Activated CD8-positive, alpha-beta T cell treated with anti-CD3 and anti-CD28 coated beads, Interleukin-2, amount 10 ng/mL, durations not matched to agents 7 days and 5 days (primary cell): ENCODE data around the gene HLF. TPM values are rescaled to one million over a fixed set of nuclear protein-coding genes. Genes with fewer than 3 reads are reported as not detected.

Experiments used
- ATAC-seq: fragments of 150-1000 bp; cut with Tn5 transposase; one replicate; pipeline ENCODE4 v1.10.0; 2021; ENCODE audit warnings: moderate library complexity
- CTCF ChIA-PET: fragments of 350-600 bp; sonication (Branson Sonifier 250); formaldehyde crosslinking; loops from one replicate; lab custom pipeline; 2021; ENCODE audit warnings: antibody characterized with exemption; lab: Charles Lee
- POLR2A ChIA-PET: fragments of 350-600 bp; sonication (Branson Sonifier 250); formaldehyde crosslinking; loops from one replicate; lab custom pipeline; 2021; ENCODE audit warnings: antibody characterized with exemption; lab: Charles Lee
- DNase-seq: peaks from one replicate; pipeline ENCODE4 v3.0.0-alpha.2; 2020
- H3K27ac Mint-ChIP-seq: one replicate; pipeline ENCODE4 v1.8.0; 2021; ENCODE audit warnings: mild to moderate bottlenecking, mixed read lengths
- H3K27me3 Mint-ChIP-seq: one replicate; pipeline ENCODE4 v1.8.0; 2021; ENCODE audit warnings: low read depth, mixed read lengths
- H3K36me3 Mint-ChIP-seq: one replicate; pipeline ENCODE4 v1.8.0; 2021; ENCODE audit warnings: low read depth, mixed read lengths
- H3K4me1 Mint-ChIP-seq: one replicate; pipeline ENCODE4 v1.8.0; 2021; ENCODE audit warnings: low read depth, mixed read lengths
- H3K4me3 Mint-ChIP-seq: one replicate; pipeline ENCODE4 v1.8.0; 2021; ENCODE audit warnings: mild to moderate bottlenecking, mixed read lengths
- H3K9me3 Mint-ChIP-seq: one replicate; pipeline ENCODE4 v1.8.0; 2022; ENCODE audit warnings: mixed read lengths; ENCODE audit not compliant: insufficient read depth
- total RNA-seq, 2 experiments: library from RNA; stranded (reverse); gene quantifications; one replicate each; pipeline ENCODE4 v1.2.3, GENCODE V29; 2021

HLF gene
- total RNA-seq, 2 experiments from 2014 or later = 0.13 to 0.21 TPM

DNA sequence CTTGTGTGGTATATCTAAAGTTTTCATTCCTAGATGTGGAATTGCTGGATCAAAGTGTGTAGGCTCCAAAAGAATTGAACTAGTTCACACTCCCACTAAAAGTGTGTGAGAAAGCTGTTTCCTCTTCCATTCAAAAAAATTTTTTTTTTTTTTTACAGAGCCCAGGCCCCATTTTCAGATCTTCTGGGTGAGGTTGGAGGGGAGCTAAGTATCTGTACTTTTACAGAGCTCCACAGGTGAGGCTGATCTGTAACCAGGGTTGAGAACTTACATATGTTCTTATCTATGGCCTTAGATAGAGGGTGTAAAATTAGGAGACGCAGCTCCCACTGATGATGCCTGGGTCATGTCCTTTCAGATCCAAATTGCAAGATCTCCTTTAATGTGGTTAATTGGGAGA, 31.9 kb downstream of the HLF start:
- H3K4me3 Mint-ChIP-seq = no peak overlapping the region
- H3K27ac Mint-ChIP-seq = no peak overlapping the region
- ATAC-seq = no peak
- no peaks in the 10 kb centered on the region for H3K36me3 Mint-ChIP-seq
- peaks cover 21% of the 10 kb centered on the region for H3K27me3 Mint-ChIP-seq
- H3K4me1 Mint-ChIP-seq = no peaks in the 10 kb centered on the region
- no peak for DNase-seq
- no peaks in the 10 kb centered on the region for H3K9me3 Mint-ChIP-seq
- POLR2A ChIA-PET = no interaction called here
- CTCF ChIA-PET = interaction anchor here (0.9 to 2.2 kb wide), 11 partner anchors 8 to 318 kb away, joined by 3 to 13 read pairs (median 4); no protein-coding TSS in a partner anchor

- Mint-ChIP-seq H3K27ac (no peak overlapping the region), H3K27me3 (peaks cover 13% of the 10 kb centered on the region), H3K9me3 (no peaks in the 10 kb centered on the region), H3K4me1 (no peaks in the 10 kb centered on the region), H3K4me3 (no peak overlapping the region), H3K36me3 (no peaks in the 10 kb centered on the region)
- CTCF ChIA-PET = interaction anchor here (1.9 to 2.1 kb wide), 2 partner anchors 10 to 14 kb away, joined by 6 to 9 read pairs; no protein-coding TSS in a partner anchor
- ATAC-seq = no peak
- POLR2A ChIA-PET = no interaction called here
- no peak for DNase-seq
Measured at GRCh38 chr17:55298111-55298730, 33.5 kb downstream of the HLF start.

DNA sequence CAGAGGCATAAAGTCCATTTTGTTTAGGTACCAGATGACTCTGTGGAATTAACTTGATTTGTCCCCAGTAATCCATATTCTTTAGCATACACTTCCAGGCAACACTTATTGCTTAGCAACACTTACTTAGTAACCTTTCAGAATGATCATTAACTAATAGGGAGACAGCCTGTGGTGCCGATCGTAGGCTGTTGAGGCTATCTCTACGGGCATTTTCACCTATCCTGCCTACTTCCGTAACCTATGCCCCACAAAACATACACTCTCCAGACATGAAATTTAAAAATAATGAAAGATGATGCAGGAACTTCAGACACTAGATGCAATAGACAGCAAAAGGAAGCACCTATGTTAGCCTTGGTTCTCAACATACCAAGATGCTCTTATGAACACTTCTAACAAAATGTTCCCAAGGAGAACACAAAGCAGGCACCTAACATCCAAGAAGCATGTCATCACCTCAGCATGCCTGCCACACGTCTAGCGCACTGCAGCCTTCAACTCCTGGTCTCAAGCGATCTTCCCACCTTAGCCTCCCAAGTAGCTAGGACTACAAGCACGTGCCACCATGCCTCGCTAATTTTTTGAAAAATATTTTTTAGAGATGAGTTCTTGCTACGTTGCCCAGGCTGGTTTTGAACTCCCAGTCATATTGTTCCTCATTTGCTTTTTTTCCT, 34.5 kb downstream of the HLF start:
- Mint-ChIP-seq H3K4me1 (no peaks in the 10 kb centered on the region), H3K9me3 (no peaks in the 10 kb centered on the region), H3K36me3 (no peaks in the 10 kb centered on the region), H3K4me3 (no peak overlapping the region), H3K27me3 (peaks cover 11% of the 10 kb centered on the region), H3K27ac (no peak overlapping the region)
- CTCF ChIA-PET = no interaction called here
- POLR2A ChIA-PET = no interaction called here
- ATAC-seq (no peak), DNase-seq (no peak)

- Mint-ChIP-seq H3K36me3 (no peaks in the 10 kb centered on the region), H3K4me3 (no peak overlapping the region), H3K9me3 (no peaks in the 10 kb centered on the region), H3K4me1 (no peaks in the 10 kb centered on the region), H3K27ac (no peak overlapping the region), H3K27me3 (peaks cover 10% of the 10 kb centered on the region)
- DNase-seq = no peak
- CTCF ChIA-PET = no interaction called here
- POLR2A ChIA-PET = interaction anchor here (0.6 kb wide), 1 partner anchor 14 kb away, joined by 3 read pairs; no protein-coding TSS in a partner anchor
- ATAC-seq = no peak
Measured at GRCh38 chr17:55299890-55300289, 35.1 kb downstream of the HLF start.

- no peak overlapping the region for H3K27ac Mint-ChIP-seq
- H3K4me3 Mint-ChIP-seq = no peak overlapping the region
- POLR2A ChIA-PET = no interaction called here
- DNase-seq = no peak
- H3K27me3 Mint-ChIP-seq = peaks cover 9% of the 10 kb centered on the region
- no peaks in the 10 kb centered on the region for H3K4me1 Mint-ChIP-seq
- no peak for ATAC-seq
- no peaks in the 10 kb centered on the region for H3K36me3 Mint-ChIP-seq
- H3K9me3 Mint-ChIP-seq = no peaks in the 10 kb centered on the region
- CTCF ChIA-PET = no interaction called here
Measured at GRCh38 chr17:55300479-55301290, 35.9 kb downstream of the HLF start.

DNA sequence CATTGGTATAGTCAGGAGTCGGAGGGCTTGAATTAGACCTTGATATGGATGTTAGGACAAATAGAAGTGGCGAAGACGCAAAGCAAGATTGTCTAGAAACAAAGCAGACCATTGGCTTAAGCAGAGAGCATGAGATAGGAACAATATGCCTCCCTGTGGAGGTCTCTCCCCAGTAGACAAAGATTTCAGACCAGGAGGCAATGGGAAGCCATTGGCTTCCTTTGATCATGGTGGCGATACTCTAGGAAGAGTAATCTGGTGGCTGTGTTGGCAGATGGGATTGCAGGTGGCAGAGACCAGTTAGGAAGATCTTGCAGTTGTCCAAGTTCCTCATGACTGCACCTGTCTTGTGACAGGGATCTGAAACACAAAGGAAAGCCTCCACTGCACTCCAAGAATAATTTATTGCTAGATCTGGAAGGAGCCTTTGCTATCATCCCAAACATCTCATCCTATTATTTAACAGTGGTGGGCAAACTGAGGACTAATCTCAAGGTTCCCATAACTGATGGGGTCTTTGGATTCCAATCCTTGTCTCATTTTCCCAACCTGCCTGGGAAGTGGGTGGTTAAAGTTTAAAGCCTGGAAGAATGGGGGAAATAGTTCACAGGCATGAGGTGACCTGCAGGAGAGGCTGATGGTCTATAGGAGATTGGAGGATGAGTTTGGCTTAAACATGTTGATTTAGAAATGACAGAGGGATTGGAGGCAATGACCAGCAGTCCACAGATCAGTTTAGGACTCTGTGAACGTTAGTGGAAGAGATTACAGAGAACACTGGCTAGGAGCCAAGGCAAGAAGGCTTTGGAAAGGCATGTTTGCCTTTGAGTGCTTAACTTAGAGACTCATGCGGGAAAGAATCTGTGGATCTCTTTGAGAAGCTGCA, 37.0 kb downstream of the HLF start:
- POLR2A ChIA-PET = no interaction called here

GRCh38 chr17:55302407-55302787, 37.6 kb downstream of the HLF start:
- Mint-ChIP-seq H3K4me1 (no peaks in the 10 kb centered on the region), H3K9me3 (no peaks in the 10 kb centered on the region), H3K4me3 (no peak overlapping the region), H3K27me3 (peaks cover 7% of the 10 kb centered on the region), H3K36me3 (no peaks in the 10 kb centered on the region), H3K27ac (no peak overlapping the region)
- ATAC-seq (no peak), DNase-seq (no peak)
- ChIA-PET POLR2A (no interaction called here), CTCF (interaction anchor here (1.1 kb wide), 1 partner anchor 485 kb away, joined by 3 read pairs; no protein-coding TSS in a partner anchor)

More for the DNA sequence above, 37.0 kb downstream of the HLF start:
- no peak for DNase-seq
- no peak overlapping the region for H3K27ac Mint-ChIP-seq
- H3K4me3 Mint-ChIP-seq = no peak overlapping the region
- no peaks in the 10 kb centered on the region for H3K4me1 Mint-ChIP-seq
- no peak for ATAC-seq
- no peaks in the 10 kb centered on the region for H3K36me3 Mint-ChIP-seq
- CTCF ChIA-PET = no interaction called here
- peaks cover 9% of the 10 kb centered on the region for H3K27me3 Mint-ChIP-seq
- no peaks in the 10 kb centered on the region for H3K9me3 Mint-ChIP-seq

DNA sequence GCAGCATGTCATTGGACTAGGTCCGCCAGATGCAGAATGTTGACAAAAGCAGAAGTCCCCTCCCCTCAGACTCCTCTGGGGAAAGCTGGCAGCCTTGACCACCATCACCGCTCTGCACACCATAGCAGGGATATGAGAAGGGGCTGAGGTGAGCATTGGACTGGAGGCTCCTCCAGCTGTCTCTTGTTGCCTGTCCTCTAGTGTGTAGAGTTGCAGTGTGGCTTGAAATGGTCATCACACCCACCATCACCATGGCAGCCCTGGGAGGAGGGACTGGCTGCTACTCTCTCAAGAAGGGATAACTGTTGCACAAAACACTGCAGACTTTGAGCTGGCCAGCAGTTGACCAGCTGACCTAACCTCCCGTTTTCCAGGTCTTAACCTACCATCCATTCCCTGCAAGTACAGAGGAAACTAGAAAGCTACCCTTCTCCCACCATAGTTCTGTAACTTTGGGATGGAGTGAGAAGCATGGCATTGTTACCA, 38.3 kb downstream of the HLF start:
- ChIA-PET POLR2A (no interaction called here), CTCF (interaction anchor here (0.7 to 1.3 kb wide), 4 partner anchors 20 to 484 kb away, joined by 3 to 4 read pairs (median 3); no protein-coding TSS in a partner anchor)
- H3K27ac Mint-ChIP-seq = no peak overlapping the region
- peaks cover 10% of the 10 kb centered on the region for H3K27me3 Mint-ChIP-seq
- H3K4me3 Mint-ChIP-seq = no peak overlapping the region
- ATAC-seq (no peak), DNase-seq (no peak)
- H3K9me3 Mint-ChIP-seq = no peaks in the 10 kb centered on the region
- H3K4me1 Mint-ChIP-seq = no peaks in the 10 kb centered on the region
- no peaks in the 10 kb centered on the region for H3K36me3 Mint-ChIP-seq

DNA sequence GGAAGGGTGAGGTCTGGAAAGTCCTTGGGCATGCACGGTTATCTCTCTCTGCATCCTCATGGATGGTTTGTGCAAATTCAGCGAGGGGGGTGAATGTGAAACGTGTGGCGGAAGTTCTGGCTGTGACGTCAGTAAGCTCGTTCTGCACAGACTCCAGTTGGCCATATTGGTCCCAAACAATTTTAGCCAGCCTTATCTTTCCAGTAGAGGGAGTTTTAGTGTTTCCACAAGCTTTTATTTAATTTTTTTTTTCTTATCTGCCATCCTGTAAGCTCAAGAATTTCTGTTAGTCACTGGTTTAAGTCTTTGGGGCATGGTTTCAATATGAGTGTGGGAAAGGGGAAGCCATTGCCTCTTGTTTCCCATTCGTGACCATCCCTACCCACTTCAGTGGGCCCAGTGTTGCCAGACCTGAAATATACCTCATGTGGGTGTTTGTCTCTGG, 39.0 kb downstream of the HLF start:
- POLR2A ChIA-PET = no interaction called here
- no peak for ATAC-seq
- no peak overlapping the region for H3K27ac Mint-ChIP-seq

DNA sequence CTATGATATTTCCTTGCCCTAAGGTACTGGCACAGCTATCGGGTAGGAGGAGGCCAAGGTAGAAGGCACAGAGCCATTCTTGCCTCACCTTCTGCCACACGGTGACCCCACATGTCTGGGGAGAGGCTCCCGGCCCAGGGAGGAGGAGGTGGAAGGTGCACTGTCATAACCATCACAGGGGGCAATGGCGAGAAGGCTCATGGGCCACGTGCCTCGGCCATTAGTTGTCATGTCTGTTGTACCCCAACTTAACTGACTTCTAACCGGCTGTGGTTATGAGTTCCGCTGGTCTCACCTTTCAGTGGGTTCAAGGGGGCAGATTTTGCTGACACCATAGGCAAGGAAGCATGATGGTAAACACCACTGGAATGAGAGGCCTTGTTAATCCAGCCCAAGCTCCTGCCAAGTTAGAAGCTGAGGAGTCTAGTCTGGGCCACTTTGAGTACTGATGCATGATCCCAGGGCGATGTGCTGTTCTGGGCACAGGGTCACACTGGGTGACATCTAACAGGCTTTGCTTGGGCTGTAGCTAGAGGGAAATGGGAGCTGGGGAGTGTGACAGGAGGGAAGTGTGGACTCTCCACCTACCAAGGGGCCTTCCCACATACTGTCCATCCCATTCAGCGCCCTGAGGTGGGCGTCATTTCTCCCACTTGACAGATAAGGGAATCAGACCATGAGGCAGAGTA, 39.6 kb downstream of the HLF start:
- no peaks in the 10 kb centered on the region for H3K36me3 Mint-ChIP-seq
- no peaks in the 10 kb centered on the region for H3K9me3 Mint-ChIP-seq
- H3K4me3 Mint-ChIP-seq = no peak overlapping the region
- ChIA-PET CTCF (interaction anchor here (1.3 kb wide), 1 partner anchor 44 kb away, joined by 4 read pairs; no protein-coding TSS in a partner anchor), POLR2A (no interaction called here)
- H3K27me3 Mint-ChIP-seq = peaks cover 6% of the 10 kb centered on the region
- H3K27ac Mint-ChIP-seq = peak overlapping the region; percentile 4
- ATAC-seq = no peak
- DNase-seq = no peak
- no peaks in the 10 kb centered on the region for H3K4me1 Mint-ChIP-seq

More for the DNA sequence above, 39.0 kb downstream of the HLF start:
- Mint-ChIP-seq H3K4me3 (no peak overlapping the region), H3K36me3 (no peaks in the 10 kb centered on the region), H3K4me1 (no peaks in the 10 kb centered on the region), H3K27me3 (peaks cover 10% of the 10 kb centered on the region), H3K9me3 (no peaks in the 10 kb centered on the region)
- no peak for DNase-seq
- CTCF ChIA-PET = interaction anchor here (0.7 to 1.3 kb wide), 4 partner anchors 19 to 484 kb away, joined by 3 to 4 read pairs (median 3); no protein-coding TSS in a partner anchor
